Middle frontal gyrus (tissue), 1 donor: ENCODE data around the gene UBASH3B.
"Not testable (repeated sequence)": the region's sequence is repeated elsewhere in the genome, so short reads cannot be mapped to it uniquely, and the experiment has no call there.

Experiments used
- DNase-seq: peaks from one replicate; pipeline ENCODE4 v3.0.0-alpha.2; 2015; ENCODE audit warnings: low spot score; ENCODE audit errors: extremely low spot score

Gene UBASH3B

GRCh38 chr11:122707111-122707510 lies 51.6 kb downstream of the UBASH3B start:
- DNase-seq: no peak

- DNase-seq: no peak
Observed at GRCh38 chr11:122707901-122708300, 52.4 kb downstream of the UBASH3B start.

GRCh38 chr11:122709039-122709760 lies 53.7 kb downstream of the UBASH3B start:
- DNase-seq: no peak

- no peak for DNase-seq
Observed at GRCh38 chr11:122711362-122711761, 55.8 kb downstream of the UBASH3B start.

- DNase-seq: no peak
Observed at GRCh38 chr11:122711831-122712381, 56.4 kb downstream of the UBASH3B start.

- DNase-seq: no peak
Observed at GRCh38 chr11:122714004-122714403, 58.5 kb downstream of the UBASH3B start.

GRCh38 chr11:122714484-122714883 lies 59.0 kb downstream of the UBASH3B start:
- no peak for DNase-seq

- DNase-seq: no peak
Observed at GRCh38 chr11:122715548-122716440, 60.3 kb downstream of the UBASH3B start.

GRCh38 chr11:122717264-122717867 lies 61.8 kb downstream of the UBASH3B start:
- DNase-seq: no peak

GRCh38 chr11:122720107-122720881 lies 64.8 kb downstream of the UBASH3B start:
- no peak for DNase-seq

GRCh38 chr11:122721201-122721963 lies 65.9 kb downstream of the UBASH3B start:
- DNase-seq: no peak

GRCh38 chr11:122721964-122722266 lies 66.4 kb downstream of the UBASH3B start:
- no peak for DNase-seq

GRCh38 chr11:122723106-122723505 lies 67.6 kb downstream of the UBASH3B start:
- DNase-seq: no peak

GRCh38 chr11:122723576-122723975 lies 68.1 kb downstream of the UBASH3B start:
- DNase-seq: no peak

GRCh38 chr11:122724520-122724919 lies 69.0 kb downstream of the UBASH3B start:
- DNase-seq: no peak

GRCh38 chr11:122726028-122726427 lies 70.5 kb downstream of the UBASH3B start:
- no peak for DNase-seq

GRCh38 chr11:122727101-122727929 lies 71.8 kb downstream of the UBASH3B start:
- DNase-seq: no peak

GRCh38 chr11:122728561-122728960 lies 73.0 kb downstream of the UBASH3B start:
- DNase-seq: no peak

- no peak for DNase-seq
Observed at GRCh38 chr11:122729139-122729538, 73.6 kb downstream of the UBASH3B start.

GRCh38 chr11:122730694-122731093 lies 75.2 kb downstream of the UBASH3B start:
- DNase-seq: not testable (repeated sequence)
